AG10803 (cell line): ENCODE results near the gene HJURP.

ENCODE experiments used
- DNase-seq: peaks from one replicate; pipeline ENCODE4 v3.0.0; 2010; ENCODE audit warnings: low read depth
- H3K4me3 ChIP-seq: 2 replicates; pipeline ENCODE4 v1.5.1; 2011; ENCODE audit warnings: mild to moderate bottlenecking, low read length, control low read depth
- CTCF ChIP-seq: conservative IDR thresholded peaks from 2 replicates; pipeline ENCODE4 v1.5.1; 2011; ENCODE audit warnings: mild to moderate bottlenecking, low read length, control low read depth, inconsistent platforms

The HJURP gene

GRCh38 chr2:233822101-233822771, 32.1 kb downstream of the HJURP start:
- no peak for DNase-seq
- no peak for TF ChIP-seq CTCF
- no peak overlapping the region for H3K4me3 ChIP-seq

- TF ChIP-seq CTCF = no peak
- H3K4me3 ChIP-seq = no peak overlapping the region
- no peak for DNase-seq
These were observed 32.6 kb downstream of the HJURP start for GRCh38 chr2:233821709-233822100.

GRCh38 chr2:233821196-233821595, 33.1 kb downstream of the HJURP start:
- no peak overlapping the region for H3K4me3 ChIP-seq
- DNase-seq = no peak
- no peak for TF ChIP-seq CTCF

GRCh38 chr2:233820774-233821105, 33.6 kb downstream of the HJURP start:
- no peak overlapping the region for H3K4me3 ChIP-seq
- TF ChIP-seq CTCF = no peak
- DNase-seq = no peak

- no peak for DNase-seq
- H3K4me3 ChIP-seq = no peak overlapping the region
- no peak for TF ChIP-seq CTCF
These were observed 34.2 kb downstream of the HJURP start for GRCh38 chr2:233819884-233820773.

- no peak for TF ChIP-seq CTCF
- no peak for DNase-seq
These were observed 35.4 kb downstream of the HJURP start for GRCh38 chr2:233818639-233819621.

More at GRCh38 chr2:233818639-233819621, 35.4 kb downstream of the HJURP start:
- H3K4me3 ChIP-seq = no peak overlapping the region
